Right lobe of liver (tissue), 4 donors: ENCODE data around the gene RAB26.
"Not testable (repeated sequence)": the region's sequence is repeated elsewhere in the genome, so short reads cannot be mapped to it uniquely, and the experiment has no call there.

Source experiments
- POLR2A ChIP-seq: fragments of 450-650 bp; IDR thresholded peaks from one replicate; pipeline ENCODE4 v1.6.1; 2017; ENCODE audit warnings: antibody characterized with exemption, mild to moderate bottlenecking
- TF ChIP-seq, protein P1 (sequence below), 4 donors: fragments of 200-600 bp in 3 of 4; fragments of 450-650 bp in 1 of 4; IDR thresholded peaks; one replicate each; pipeline versions ENCODE4 v1.5.1 to v1.8.0; 2016 to 2022; ENCODE audit warnings: antibody characterized with exemption in 4 of 4, mild to moderate bottlenecking in 2 of 4
- donor health status: DM: no; HTN: no; CAD: no.
- donor health status: DM: no; HTN: no; CAD: no.
- donor health status: DM: no; HTN: yes; CAD: no.

DNA sequence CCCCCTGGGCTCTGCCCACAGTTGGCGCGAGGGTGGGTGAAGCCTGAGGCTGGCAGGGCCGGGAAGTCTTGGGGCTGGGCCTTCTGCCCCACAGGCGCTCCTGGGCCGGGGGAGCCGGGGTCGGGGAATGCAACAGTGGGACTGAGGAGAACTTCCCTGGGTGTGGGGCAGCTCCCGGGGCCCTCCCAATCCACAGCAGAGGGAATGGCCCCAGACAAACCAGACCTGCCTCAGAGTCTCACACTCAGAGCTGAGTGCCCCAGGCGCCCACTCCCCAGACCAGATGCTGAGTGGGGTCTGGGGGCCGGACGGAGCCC, 24.1 kb upstream of the RAB26 start:
- TF ChIP-seq, protein P1, sequence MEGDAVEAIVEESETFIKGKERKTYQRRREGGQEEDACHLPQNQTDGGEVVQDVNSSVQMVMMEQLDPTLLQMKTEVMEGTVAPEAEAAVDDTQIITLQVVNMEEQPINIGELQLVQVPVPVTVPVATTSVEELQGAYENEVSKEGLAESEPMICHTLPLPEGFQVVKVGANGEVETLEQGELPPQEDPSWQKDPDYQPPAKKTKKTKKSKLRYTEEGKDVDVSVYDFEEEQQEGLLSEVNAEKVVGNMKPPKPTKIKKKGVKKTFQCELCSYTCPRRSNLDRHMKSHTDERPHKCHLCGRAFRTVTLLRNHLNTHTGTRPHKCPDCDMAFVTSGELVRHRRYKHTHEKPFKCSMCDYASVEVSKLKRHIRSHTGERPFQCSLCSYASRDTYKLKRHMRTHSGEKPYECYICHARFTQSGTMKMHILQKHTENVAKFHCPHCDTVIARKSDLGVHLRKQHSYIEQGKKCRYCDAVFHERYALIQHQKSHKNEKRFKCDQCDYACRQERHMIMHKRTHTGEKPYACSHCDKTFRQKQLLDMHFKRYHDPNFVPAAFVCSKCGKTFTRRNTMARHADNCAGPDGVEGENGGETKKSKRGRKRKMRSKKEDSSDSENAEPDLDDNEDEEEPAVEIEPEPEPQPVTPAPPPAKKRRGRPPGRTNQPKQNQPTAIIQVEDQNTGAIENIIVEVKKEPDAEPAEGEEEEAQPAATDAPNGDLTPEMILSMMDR (IDR thresholded peaks at IDR 0.05) = not testable (repeated sequence)
- not testable (repeated sequence) for TF ChIP-seq POLR2A
